Stimulated activated CD8-positive, alpha-beta memory T cell treated with anti-CD3 and anti-CD28 coated beads, Interleukin-12 subunit alpha, Interleukin-12 subunit beta, amount 100 ng/mL, for 1 hour (primary cell): Measurements from ENCODE around the gene GIMAP4.
"Not testable (repeated sequence)": the region's sequence is repeated elsewhere in the genome, so short reads cannot be mapped to it uniquely, and the experiment has no call there.

ENCODE experiments used
- DNase-seq: peaks from one replicate; pipeline ENCODE4 v3.0.0-alpha.2; 2020; ENCODE audit warnings: low read depth

The GIMAP4 gene

DNA sequence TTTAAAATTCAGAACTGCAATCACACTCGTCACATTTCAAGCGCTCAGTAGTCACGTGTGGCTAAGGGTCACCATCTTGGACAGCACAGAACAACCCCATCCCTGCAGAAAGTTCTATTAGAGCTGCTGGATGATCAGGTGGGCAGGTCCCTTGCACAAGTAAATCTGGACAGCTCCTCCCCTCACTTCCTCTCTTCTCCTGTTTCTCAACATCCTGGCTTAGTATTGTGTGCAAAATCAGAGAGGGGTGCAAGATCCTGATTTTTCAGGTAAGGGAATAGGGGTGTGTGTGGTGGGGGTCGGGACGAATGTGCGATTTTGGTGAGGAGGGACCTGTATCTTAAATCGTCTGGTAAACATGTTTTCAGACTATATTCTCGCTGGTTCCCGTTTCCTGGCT lies at the start of gene GIMAP4:
TSS of gene GIMAP4 (plus strand) at position 222 of the 400 bp plus-strand sequence. CDS start 2,512 bp downstream, outside the sequence.
- no peak for DNase-seq

- no peak for DNase-seq
Measured at GRCh38 chr7:150519310-150519709, 47.9 kb upstream of the GIMAP4 start.

DNA sequence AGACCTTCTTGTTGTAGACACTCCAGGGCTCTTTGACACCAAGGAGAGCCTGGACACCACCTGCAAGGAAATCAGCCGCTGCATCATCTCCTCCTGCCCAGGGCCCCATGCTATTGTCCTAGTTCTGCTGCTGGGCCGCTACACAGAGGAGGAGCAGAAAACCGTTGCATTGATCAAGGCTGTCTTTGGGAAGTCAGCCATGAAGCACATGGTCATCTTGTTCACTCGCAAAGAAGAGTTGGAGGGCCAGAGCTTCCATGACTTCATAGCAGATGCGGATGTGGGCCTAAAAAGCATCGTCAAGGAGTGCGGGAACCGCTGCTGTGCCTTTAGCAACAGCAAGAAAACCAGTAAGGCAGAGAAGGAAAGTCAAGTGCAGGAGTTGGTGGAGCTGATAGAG lies 47.0 kb upstream of the GIMAP4 start:
- DNase-seq, result no peak

DNA sequence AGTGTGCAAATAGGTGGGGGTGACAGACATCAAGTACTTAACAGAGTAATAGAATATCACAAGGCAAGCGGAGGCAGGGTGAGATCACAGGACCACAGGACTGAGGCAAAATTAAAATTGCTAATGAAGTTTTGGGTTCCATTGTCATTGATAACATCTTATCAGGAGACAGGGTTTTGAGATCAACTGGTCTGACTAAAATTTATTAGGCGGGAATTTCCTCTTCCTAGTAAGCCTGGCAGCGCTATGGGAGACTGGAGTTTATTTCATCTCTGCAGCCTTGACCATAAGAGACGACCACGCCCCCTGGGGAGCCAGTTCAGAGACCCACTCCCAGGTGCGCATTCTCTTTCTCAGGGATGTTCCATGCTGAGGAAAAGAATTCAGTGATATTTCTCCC lies 44.3 kb upstream of the GIMAP4 start:
- DNase-seq, result not testable (repeated sequence)

DNA sequence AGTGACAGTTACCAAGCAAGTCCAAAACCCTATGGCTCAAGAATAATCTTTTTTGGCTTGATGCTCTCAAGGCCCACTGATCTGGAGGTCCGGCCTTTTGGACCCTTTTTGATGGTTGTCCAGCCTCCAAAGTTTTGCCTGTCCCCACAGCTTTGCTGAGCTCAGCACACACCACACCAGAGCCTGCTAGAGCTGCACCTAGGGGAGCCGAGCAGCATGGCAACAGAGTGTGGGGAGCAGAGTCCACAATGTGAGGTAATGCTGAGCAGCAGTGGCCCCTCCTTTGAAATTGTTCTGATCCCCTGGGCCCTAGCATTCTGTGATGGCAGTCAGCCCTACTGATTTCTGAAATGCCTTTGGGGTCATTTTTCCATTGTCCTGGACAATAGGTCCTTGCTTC lies 43.2 kb upstream of the GIMAP4 start:
- DNase-seq, result no peak

DNA sequence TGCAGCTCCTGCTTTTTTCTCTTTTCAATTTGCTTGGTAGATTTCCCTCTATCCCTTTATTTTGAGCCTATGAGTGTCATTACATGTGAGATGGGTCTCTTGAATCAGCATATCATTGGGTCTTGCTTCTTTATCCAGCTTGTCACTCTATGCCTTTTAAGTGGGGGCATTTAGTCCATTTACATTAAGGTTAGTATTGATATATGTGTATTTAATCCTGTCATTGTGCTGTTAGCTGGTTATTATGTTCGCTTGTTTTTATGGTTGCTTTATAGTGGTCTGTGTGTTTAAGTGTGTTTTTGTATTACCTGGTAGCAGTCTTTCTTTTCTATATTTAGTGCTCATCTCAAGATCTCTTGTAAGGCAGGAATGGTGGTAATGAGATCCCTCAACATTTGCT lies 35.5 kb upstream of the GIMAP4 start:
- no peak for DNase-seq

DNA sequence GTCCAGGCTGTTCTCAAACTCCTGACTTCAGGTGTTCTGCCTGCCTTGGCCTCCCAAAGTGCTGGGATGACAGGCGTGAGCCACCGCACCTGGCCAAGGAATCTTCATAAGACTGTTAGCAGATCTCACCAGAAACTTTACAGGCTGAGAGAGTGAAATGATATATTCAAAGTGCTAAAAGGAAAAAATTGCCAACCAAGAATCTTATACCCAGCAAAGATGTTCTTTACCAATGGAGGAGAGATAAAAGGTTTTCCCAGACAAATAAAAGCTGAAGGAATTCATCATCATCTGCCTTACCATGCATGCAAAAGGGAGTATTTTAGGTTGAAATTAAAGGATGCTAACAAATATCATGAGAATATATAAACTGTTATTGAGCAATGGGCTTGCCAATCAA lies 28.9 kb upstream of the GIMAP4 start:
- DNase-seq, result no peak

- DNase-seq, result no peak
Measured at GRCh38 chr7:150553163-150553562, 14.0 kb upstream of the GIMAP4 start.

- DNase-seq, result no peak
Measured at GRCh38 chr7:150556521-150557138, 10.6 kb upstream of the GIMAP4 start.

- no peak for DNase-seq
Measured at GRCh38 chr7:150560486-150560885, 6.7 kb upstream of the GIMAP4 start.

DNA sequence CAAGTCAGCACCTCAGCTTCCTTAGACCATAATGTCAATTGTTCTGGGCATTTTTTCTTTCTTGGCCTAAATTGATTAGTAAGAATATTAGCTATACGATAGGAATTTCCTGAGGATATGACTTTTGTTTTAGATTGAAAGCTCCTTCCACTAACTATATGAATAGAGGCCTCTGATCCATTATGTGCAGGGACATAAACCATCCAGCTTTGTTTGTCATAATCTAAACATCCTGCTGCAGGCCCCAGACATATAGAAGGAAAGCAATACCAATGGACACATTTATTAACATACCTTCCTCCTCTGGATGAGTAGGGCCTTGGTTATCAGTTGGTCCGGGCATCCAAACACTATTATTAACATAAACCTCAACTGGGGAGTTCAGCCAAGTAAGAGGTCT lies 4.3 kb upstream of the GIMAP4 start:
- DNase-seq, result no peak

DNA sequence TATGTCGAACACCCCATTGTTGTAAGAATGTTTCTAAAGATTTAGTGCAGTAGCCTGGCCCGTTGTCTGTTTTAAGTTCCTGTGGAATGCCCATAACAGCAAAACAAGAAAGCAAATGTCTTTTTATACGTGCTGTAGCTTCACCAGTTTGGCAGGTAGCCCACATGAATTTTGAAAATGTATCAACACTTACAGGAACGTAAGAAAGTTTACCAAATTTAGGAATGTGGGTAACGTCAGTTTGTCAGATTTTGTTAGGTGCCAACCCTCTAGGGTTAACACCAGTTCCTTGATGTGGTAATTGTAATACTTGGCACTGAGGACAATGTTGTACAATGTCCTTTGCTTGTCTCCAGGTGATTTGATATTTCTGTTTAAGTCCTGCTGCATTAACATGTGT lies 3.2 kb upstream of the GIMAP4 start:
- no peak for DNase-seq

GRCh38 chr7:150564566-150564965 lies 2.6 kb upstream of the GIMAP4 start:
- no peak for DNase-seq

DNA sequence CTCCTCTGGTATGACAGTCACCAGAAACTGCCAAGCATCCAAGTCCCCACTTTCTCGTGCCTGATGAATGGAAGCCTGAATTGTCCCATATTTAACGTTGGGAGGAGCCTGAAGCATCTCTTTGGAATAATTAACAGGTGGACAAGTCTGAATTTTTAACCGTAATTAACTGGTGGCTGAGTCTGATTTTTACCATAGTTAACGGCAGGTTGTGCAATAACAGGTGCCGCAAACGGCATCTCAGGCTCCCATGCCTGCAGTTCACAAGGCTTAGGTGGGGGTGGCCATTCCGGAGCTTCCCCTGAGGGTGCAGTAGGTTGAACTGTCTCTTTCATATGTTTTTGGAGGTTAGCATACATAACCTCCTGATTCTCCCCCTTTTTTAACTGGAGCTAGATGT lies 2.0 kb upstream of the GIMAP4 start:
- DNase-seq, result no peak

GRCh38 chr7:150566123-150566522 lies 1.1 kb upstream of the GIMAP4 start:
- DNase-seq, result no peak

- no peak for DNase-seq
Measured at GRCh38 chr7:150566572-150566971, 618 bp upstream of the GIMAP4 start.

- no peak for DNase-seq
Measured at GRCh38 chr7:150567871-150568301, 696 bp downstream of the GIMAP4 start.

DNA sequence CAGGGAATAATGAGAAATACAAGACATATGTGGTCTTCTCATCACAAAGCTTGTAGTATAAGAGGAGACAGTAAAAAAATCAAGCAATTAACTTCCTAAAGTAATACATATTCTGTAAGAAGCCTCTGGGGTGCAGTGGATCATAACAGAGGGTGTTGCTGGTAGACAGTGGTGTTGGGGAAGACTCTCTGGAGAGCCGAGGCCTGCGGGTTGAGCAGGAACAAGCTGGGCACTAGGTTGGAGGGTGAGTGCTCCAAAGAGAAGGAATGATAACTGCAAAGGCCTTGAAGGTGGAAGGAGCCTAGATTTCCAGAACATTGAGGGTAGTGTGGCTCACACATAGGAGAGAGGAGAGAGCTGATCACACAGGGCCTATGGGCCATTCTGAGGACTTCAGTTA lies 1.5 kb downstream of the GIMAP4 start:
- DNase-seq, result no peak

DNA sequence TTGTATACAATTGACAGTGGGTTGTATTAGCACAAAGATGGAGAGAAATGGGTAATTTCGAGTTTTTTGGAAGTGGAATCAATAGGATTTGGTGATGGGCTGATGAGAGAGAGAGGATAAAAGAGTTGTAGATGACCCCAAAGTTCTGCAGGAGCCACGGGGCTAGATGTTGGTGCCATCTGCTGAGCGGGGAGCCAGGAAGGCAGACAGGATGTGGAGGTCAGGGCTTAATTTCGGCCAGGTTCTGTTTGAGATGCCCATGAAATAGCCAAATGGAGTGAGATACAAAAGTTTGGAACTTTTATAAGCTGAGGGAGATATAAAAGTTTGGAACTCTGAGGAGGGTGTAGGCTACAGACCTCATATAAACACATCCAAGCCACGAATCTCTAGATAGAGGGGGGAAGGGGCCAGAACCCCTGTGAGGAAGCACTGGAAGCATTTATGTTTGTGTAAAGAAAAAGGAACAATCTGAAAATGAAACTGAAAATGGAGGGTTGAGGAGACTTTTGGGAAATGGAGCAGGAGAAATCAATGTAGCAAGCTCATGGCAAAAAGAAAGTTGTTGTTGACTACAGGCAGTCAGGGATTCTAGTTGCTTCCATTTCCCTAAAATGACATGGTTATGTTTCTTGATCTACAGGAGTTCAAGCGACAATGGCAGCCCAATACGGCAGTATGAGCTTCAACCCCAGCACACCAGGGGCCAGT lies 2.2 kb downstream of the GIMAP4 start:
- no peak for DNase-seq

DNA sequence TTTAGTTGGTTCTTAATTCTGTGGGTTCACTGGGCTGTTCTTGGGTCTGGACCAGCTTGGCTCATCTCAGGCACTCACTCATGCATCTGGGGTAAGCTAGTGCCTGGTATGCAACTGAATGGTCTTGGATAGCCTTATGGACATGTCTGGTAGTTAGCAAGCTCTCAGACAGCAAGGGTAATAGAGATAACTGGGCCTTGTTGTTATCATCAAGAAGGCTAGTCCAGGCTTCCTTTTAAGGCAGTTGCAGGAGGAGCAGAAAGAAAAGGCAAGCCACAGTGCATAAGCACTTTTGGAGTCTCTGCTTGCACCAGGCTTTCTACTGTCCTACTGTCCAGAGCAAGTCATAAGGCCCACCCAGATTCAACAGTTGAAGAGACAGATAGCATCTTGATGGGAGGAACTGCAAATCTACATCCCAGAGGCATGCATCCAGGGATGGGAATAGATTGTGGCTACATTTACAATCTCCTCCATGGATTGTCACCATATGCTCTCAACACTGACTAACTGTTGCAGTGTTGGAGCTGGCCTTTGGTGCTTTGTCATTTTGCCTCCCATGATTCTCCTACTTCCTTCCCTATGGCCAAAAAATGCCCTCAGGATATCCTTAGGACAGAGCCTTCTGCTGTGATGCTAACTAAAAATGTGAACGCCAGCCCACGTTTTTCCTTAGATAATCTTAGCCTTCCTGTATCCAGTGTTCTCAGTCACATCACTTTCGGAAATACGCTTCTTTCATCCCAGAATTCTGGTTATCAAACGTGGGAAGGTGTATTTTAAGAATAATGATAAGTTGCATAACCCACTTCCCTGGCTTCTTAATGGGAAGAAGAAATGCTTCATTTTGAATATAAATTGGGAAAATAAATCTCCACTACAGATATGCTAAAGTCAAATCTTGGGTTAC lies 3.6 kb downstream of the GIMAP4 start:
- no peak for DNase-seq

DNA sequence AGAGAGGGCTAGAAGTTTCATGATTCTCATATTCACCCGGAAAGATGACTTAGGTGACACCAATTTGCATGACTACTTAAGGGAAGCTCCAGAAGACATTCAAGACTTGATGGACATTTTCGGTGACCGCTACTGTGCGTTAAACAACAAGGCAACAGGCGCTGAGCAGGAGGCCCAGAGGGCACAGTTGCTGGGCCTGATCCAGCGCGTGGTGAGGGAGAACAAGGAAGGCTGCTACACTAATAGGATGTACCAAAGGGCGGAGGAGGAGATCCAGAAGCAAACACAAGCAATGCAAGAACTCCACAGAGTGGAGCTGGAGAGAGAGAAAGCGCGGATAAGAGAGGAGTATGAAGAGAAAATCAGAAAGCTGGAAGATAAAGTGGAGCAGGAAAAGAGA lies 5.3 kb downstream of the GIMAP4 start:
- no peak for DNase-seq

GRCh38 chr7:150579979-150580637 lies 12.9 kb downstream of the GIMAP4 start:
- not testable (repeated sequence) for DNase-seq
